ENCODE results near the gene VPS4A. TPM values are rescaled to one million over a fixed set of nuclear protein-coding genes. Genes with fewer than 3 reads are reported as not detected.
A peak's percentile ranks its signal among the peaks of the same experiment; 100 is the strongest.

VPS4A gene
- polyA plus RNA-seq (2013), result 24.7 and 25.2 TPM in 2 replicates

DNA sequence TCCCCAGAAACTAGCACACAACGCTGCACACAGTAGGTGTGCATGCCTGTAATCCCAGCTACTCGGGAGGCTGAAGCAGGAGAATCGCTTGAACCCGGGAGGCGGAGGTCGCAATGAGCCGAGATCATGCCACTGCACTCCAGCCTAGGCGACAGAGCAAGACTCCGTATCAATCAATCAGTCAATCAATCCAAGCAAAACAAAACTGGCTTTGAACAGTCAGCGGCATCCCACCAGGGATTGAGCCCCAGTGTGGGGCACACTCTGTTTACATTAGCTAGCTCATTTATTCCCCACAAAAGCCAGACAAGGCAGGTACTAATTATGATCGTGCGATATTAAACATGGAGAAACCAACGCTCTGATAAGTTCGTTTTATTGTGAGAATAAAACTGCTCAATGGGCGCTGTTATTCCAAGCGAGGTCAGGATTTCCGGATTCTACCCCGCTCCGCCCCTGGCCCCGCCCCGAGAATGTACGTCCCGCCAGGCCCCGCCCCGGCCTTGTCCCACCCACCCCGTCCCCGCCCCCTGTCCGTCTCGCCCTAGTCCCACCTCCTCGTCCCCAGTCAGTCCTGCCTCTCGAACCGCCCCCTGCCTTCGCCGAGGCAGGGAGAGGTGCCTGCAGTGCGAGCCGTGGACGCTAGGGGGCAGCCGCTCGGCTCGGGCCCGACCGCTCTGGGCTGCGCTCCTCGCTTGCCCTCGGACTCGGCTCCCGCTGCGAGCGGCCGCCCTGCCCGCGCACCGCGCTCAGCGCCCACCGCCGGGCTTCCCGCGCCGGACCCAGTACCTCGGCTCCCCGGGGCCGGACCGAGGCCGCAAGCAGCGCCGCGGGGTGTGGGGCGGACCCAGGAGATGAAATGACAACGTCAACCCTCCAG, at the start of gene VPS4A:
TSS of gene VPS4A (plus strand) at position 698 of the 880 bp plus-strand sequence. CDS start at position 860, 162 bp downstream.
- peak within 1 kb of the TSS; percentile 82 for H4K91ac ChIP-seq (ENCODE audit: low read depth, low read length)
- peaks cover 2% of the 10 kb centered on the region for H3K79me1 ChIP-seq (ENCODE audit: low read length)
- peak within 1 kb of the TSS; percentile 98 for H2AFZ ChIP-seq (ENCODE audit: insufficient read depth, low read length, poor library complexity)
- no peak within 1 kb of the TSS for H2BK12ac ChIP-seq (ENCODE audit: low read length)
- H3K9me3 ChIP-seq (ENCODE audit: insufficient read depth, low read depth, low read length), result no peaks in the 10 kb centered on the region
- no peak within 1 kb of the TSS for H3K23ac ChIP-seq (ENCODE audit: low read length)
- peaks cover 12 to 14% of the 10 kb centered on the region in 2 experiments for H3K36me3 ChIP-seq (ENCODE audit: control insufficient read depth in 1 of 2, insufficient read depth in 2 of 2, low read length in 2 of 2)
- peaks cover 3% of the 10 kb centered on the region in 2 experiments for H3K4me1 ChIP-seq (ENCODE audit: control insufficient read depth in 1 of 2, insufficient read depth in 2 of 2, low read length in 2 of 2)
- H3K4me3 ChIP-seq (ENCODE audit: low read depth, low read length), result peak within 1 kb of the TSS; percentile 92
- H3K9ac ChIP-seq (ENCODE audit: low read length), result peak within 1 kb of the TSS; percentile 93
- WGBS (ENCODE audit: extremely low coverage, insufficient coverage, insufficient read length), result no CpG with 5 or more reads among the region's 70 CpGs
- peak within 1 kb of the TSS; percentile 83 for H2BK5ac ChIP-seq (ENCODE audit: low read depth, low read length, poor library complexity)
- H3K4me2 ChIP-seq (ENCODE audit: low read length), result peak within 1 kb of the TSS; percentile 83
- no peak within 1 kb of the TSS for H2AK5ac ChIP-seq (ENCODE audit: low read length)
- H3K27ac ChIP-seq (ENCODE audit: low read depth, low read length), result peak within 1 kb of the TSS; percentile 65
- no peaks in the 10 kb centered on the region for H3K27me3 ChIP-seq (ENCODE audit: insufficient read depth, low read length)
- peak within 1 kb of the TSS; percentile 91 for H4K8ac ChIP-seq (ENCODE audit: low read depth, low read length)
- H2BK120ac ChIP-seq (ENCODE audit: insufficient read depth, low read length, poor library complexity), result peak within 1 kb of the TSS; percentile 82
- H3K4ac ChIP-seq (ENCODE audit: low read depth, low read length), result peak within 1 kb of the TSS; percentile 87
- H3K14ac ChIP-seq (ENCODE audit: low read length), result peak within 1 kb of the TSS; percentile 88
- peak within 1 kb of the TSS; percentile 92 for H3K18ac ChIP-seq (ENCODE audit: low read length)
- peaks cover 8% of the 10 kb centered on the region for H3K79me2 ChIP-seq (ENCODE audit: control insufficient read depth, insufficient read depth, low read length, poor library complexity)
- peak; percentile 97 to 98 for DNase-seq
- peak within 1 kb of the TSS; percentile 74 for H4K12ac ChIP-seq (ENCODE audit: low read depth, low read length)

DNA sequence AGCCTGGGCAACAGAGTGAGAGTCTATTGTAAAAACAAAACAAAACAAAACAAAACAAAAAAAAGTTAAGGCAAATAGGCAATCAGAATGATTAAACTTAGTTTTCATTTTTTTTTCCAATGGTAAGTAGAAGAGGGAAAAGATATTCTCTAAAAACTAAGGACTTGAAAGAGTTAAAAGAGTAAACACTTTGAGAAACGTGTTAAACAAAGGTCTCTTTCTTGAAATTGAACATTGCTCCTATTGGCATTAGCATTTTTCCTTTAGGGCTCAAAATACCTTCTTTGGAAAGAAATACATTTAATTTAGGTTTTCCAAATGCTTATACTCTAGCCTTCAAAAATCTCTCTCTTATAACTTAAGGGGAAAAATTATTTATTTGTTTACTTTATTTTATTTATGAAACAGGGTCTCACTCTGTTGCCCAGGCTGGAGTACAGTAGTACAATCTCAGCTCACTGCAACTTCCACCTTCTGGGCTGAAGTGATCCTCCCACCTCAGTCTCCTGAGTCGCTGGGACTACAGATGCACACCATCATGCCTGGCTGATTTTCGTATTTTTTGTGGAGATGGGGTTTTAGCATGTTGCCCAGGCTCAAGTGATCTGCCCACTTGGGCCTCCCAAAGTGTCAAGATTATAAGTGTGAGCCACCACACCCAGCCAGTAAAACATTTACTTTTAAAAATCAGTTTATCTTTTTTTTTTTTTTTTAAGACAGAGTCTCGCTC, 44.7 kb upstream of the VPS4A start:
- Histone ChIP-seq H2BK12ac (ENCODE audit: low read length) (no peak overlapping the region), H3K4me2 (ENCODE audit: low read length) (no peak overlapping the region), H2BK120ac (ENCODE audit: insufficient read depth, low read length, poor library complexity) (no peak overlapping the region), H3K79me2 (ENCODE audit: control insufficient read depth, insufficient read depth, low read length, poor library complexity) (no peaks in the 10 kb centered on the region), H3K14ac (ENCODE audit: low read length) (no peak overlapping the region), H3K4me3 (ENCODE audit: low read depth, low read length) (no peak overlapping the region), H2AK5ac (ENCODE audit: low read length) (no peak overlapping the region), H4K12ac (ENCODE audit: low read depth, low read length) (no peak overlapping the region), H4K91ac (ENCODE audit: low read depth, low read length) (no peak overlapping the region), H3K4ac (ENCODE audit: low read depth, low read length) (no peak overlapping the region), H3K27ac (ENCODE audit: low read depth, low read length) (no peak overlapping the region), H3K27me3 (ENCODE audit: insufficient read depth, low read length) (no peaks in the 10 kb centered on the region), H3K23ac (ENCODE audit: low read length) (no peak overlapping the region), H3K9ac (ENCODE audit: low read length) (no peak overlapping the region), H4K8ac (ENCODE audit: low read depth, low read length) (no peak overlapping the region), H3K4me1 (ENCODE audit: control insufficient read depth in 1 of 2, insufficient read depth in 2 of 2, low read length in 2 of 2) (no peaks in the 10 kb centered on the region), H3K18ac (ENCODE audit: low read length) (no peak overlapping the region), H3K36me3 (ENCODE audit: control insufficient read depth in 1 of 2, insufficient read depth in 2 of 2, low read length in 2 of 2) (peaks cover 2 to 5% of the 10 kb centered on the region in 2 experiments), H3K9me3 (ENCODE audit: insufficient read depth, low read depth, low read length) (peaks cover 2% of the 10 kb centered on the region), H2BK5ac (ENCODE audit: low read depth, low read length, poor library complexity) (no peak overlapping the region), H2AFZ (ENCODE audit: insufficient read depth, low read length, poor library complexity) (no peak overlapping the region), H3K79me1 (ENCODE audit: low read length) (no peaks in the 10 kb centered on the region)
- WGBS (ENCODE audit: extremely low coverage, insufficient coverage, insufficient read length), result no CpG with 5 or more reads among the region's 4 CpGs
- no peak for DNase-seq

DNA sequence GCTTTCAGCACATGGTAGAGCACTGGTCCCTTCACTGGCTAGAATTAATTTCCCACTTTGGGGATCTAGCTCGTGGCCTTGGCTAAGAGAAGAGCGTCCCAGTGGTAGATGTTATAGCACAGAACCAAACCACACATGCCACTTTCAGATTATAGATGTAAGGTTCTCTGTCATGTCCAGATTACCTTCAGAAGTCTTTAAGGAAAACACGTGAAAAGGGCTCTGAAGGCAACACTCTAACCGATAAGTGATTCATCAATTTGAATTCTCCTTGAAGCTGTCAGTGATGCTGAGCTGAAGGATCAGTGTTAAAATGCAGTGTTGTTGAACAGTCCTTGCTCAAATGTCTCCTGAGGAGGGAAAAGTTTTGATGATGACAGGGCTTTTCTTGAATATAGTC, 43.5 kb upstream of the VPS4A start:
- no peak overlapping the region for H4K91ac ChIP-seq (ENCODE audit: low read depth, low read length)
- no peak overlapping the region for H3K4me3 ChIP-seq (ENCODE audit: low read depth, low read length)
- H3K36me3 ChIP-seq (ENCODE audit: control insufficient read depth in 1 of 2, insufficient read depth in 2 of 2, low read length in 2 of 2), result peaks cover 3 to 5% of the 10 kb centered on the region in 2 experiments
- no peak overlapping the region for H3K14ac ChIP-seq (ENCODE audit: low read length)
- no peak overlapping the region for H3K4ac ChIP-seq (ENCODE audit: low read depth, low read length)
- no peak overlapping the region for H2BK120ac ChIP-seq (ENCODE audit: insufficient read depth, low read length, poor library complexity)
- H3K27ac ChIP-seq (ENCODE audit: low read depth, low read length), result no peak overlapping the region
- H4K12ac ChIP-seq (ENCODE audit: low read depth, low read length), result no peak overlapping the region
- no peaks in the 10 kb centered on the region for H3K27me3 ChIP-seq (ENCODE audit: insufficient read depth, low read length)
- H2AFZ ChIP-seq (ENCODE audit: insufficient read depth, low read length, poor library complexity), result no peak overlapping the region
- no peaks in the 10 kb centered on the region for H3K79me1 ChIP-seq (ENCODE audit: low read length)
- no peak overlapping the region for H3K9ac ChIP-seq (ENCODE audit: low read length)
- no peak overlapping the region for H4K8ac ChIP-seq (ENCODE audit: low read depth, low read length)
- H3K4me2 ChIP-seq (ENCODE audit: low read length), result no peak overlapping the region
- no peak overlapping the region for H3K18ac ChIP-seq (ENCODE audit: low read length)
- no peak for DNase-seq
- H3K79me2 ChIP-seq (ENCODE audit: control insufficient read depth, insufficient read depth, low read length, poor library complexity), result no peaks in the 10 kb centered on the region
- no peaks in the 10 kb centered on the region for H3K4me1 ChIP-seq (ENCODE audit: control insufficient read depth in 1 of 2, insufficient read depth in 2 of 2, low read length in 2 of 2)
- no CpG with 5 or more reads among the region's 4 CpGs for WGBS (ENCODE audit: extremely low coverage, insufficient coverage, insufficient read length)
- no peak overlapping the region for H2BK5ac ChIP-seq (ENCODE audit: low read depth, low read length, poor library complexity)
- H3K9me3 ChIP-seq (ENCODE audit: insufficient read depth, low read depth, low read length), result peaks cover 2% of the 10 kb centered on the region
- no peak overlapping the region for H3K23ac ChIP-seq (ENCODE audit: low read length)
- no peak overlapping the region for H2AK5ac ChIP-seq (ENCODE audit: low read length)
- no peak overlapping the region for H2BK12ac ChIP-seq (ENCODE audit: low read length)

DNA sequence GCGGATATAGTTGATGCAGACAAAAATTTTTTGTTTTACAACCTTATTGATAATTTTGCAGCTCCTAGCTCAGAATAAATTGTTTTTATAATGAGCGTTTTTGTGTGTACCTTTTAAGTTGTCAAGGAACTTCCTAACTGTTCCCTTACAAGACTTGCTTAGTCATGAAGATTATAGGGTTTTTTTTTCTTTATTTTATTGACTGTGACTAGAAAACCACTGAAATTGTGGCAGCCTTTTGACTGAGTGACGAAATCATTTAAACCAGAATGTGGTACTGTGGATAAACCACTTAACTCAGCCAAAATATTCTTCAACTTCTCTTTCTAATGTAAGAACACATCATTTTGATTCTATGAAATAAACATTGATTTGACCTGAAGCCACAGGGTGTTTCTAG, 40.8 kb upstream of the VPS4A start:
- no peaks in the 10 kb centered on the region for H3K9me3 ChIP-seq (ENCODE audit: insufficient read depth, low read depth, low read length)
- no CpG with 5 or more reads among the region's 3 CpGs for WGBS (ENCODE audit: extremely low coverage, insufficient coverage, insufficient read length)
- H3K4me2 ChIP-seq (ENCODE audit: low read length), result no peak overlapping the region
- no peak overlapping the region for H3K18ac ChIP-seq (ENCODE audit: low read length)
- no peak overlapping the region for H2AFZ ChIP-seq (ENCODE audit: insufficient read depth, low read length, poor library complexity)
- H3K79me2 ChIP-seq (ENCODE audit: control insufficient read depth, insufficient read depth, low read length, poor library complexity), result no peaks in the 10 kb centered on the region
- H3K27me3 ChIP-seq (ENCODE audit: insufficient read depth, low read length), result no peaks in the 10 kb centered on the region
- H2AK5ac ChIP-seq (ENCODE audit: low read length), result no peak overlapping the region
- no peak overlapping the region for H2BK5ac ChIP-seq (ENCODE audit: low read depth, low read length, poor library complexity)
- H4K12ac ChIP-seq (ENCODE audit: low read depth, low read length), result no peak overlapping the region
- no peak for DNase-seq
- H3K4ac ChIP-seq (ENCODE audit: low read depth, low read length), result no peak overlapping the region
- H3K27ac ChIP-seq (ENCODE audit: low read depth, low read length), result no peak overlapping the region
- no peak overlapping the region for H3K4me3 ChIP-seq (ENCODE audit: low read depth, low read length)
- no peak overlapping the region for H3K23ac ChIP-seq (ENCODE audit: low read length)
- no peak overlapping the region for H2BK120ac ChIP-seq (ENCODE audit: insufficient read depth, low read length, poor library complexity)
- H3K14ac ChIP-seq (ENCODE audit: low read length), result no peak overlapping the region
- peaks cover 2 to 3% of the 10 kb centered on the region in 2 experiments for H3K36me3 ChIP-seq (ENCODE audit: control insufficient read depth in 1 of 2, insufficient read depth in 2 of 2, low read length in 2 of 2)
- H3K4me1 ChIP-seq (ENCODE audit: control insufficient read depth in 1 of 2, insufficient read depth in 2 of 2, low read length in 2 of 2), result no peaks in the 10 kb centered on the region
- H2BK12ac ChIP-seq (ENCODE audit: low read length), result no peak overlapping the region
- H3K9ac ChIP-seq (ENCODE audit: low read length), result no peak overlapping the region
- H4K8ac ChIP-seq (ENCODE audit: low read depth, low read length), result no peak overlapping the region
- no peak overlapping the region for H4K91ac ChIP-seq (ENCODE audit: low read depth, low read length)
- no peaks in the 10 kb centered on the region for H3K79me1 ChIP-seq (ENCODE audit: low read length)

Measured in trophoblast cell (in vitro differentiated cells and primary cell).